SK-N-SH treated with all-trans-retinoic acid at 6 μM for 48 hours (cell line): ENCODE measurements around the gene GRAP2.

ENCODE experiments used
- ARNTL ChIP-seq: fragments of 450-650 bp; formaldehyde crosslinking; IDR thresholded peaks from 2 replicates; pipeline ENCODE4 v1.5.0; 2020; ENCODE audit warnings: low read depth, mild to moderate bottlenecking, moderate library complexity, borderline replicate concordance
- CREB5 ChIP-seq: fragments of 250-450 bp; sonication (Bioruptor Pico); IDR thresholded peaks from 2 replicates; pipeline ENCODE4 v1.5.1; 2020; ENCODE audit warnings: low read depth, mild to moderate bottlenecking, moderate library complexity
- GLIS3 ChIP-seq: fragments of 250-450 bp; sonication (Bioruptor Pico); IDR thresholded peaks from 2 replicates; pipeline ENCODE4 v1.5.0; 2020; ENCODE audit warnings: mild to moderate bottlenecking, moderate library complexity
- PATZ1 ChIP-seq: fragments of 250-450 bp; sonication (Bioruptor Pico); IDR thresholded peaks from 2 replicates; pipeline ENCODE4 v1.8.0; 2020; ENCODE audit warnings: mild to moderate bottlenecking, moderate library complexity, borderline replicate concordance
- POU6F1 ChIP-seq: fragments of 250-450 bp; sonication (Bioruptor Pico); IDR thresholded peaks from 2 replicates; pipeline ENCODE4 v1.8.0; 2021; ENCODE audit warnings: low read depth, mild to moderate bottlenecking, moderate library complexity, borderline replicate concordance
- RARB ChIP-seq: fragments of 250-450 bp; sonication (Bioruptor Pico); IDR thresholded peaks from 2 replicates; pipeline ENCODE4 v1.8.0; 2021; ENCODE audit warnings: mild to moderate bottlenecking, moderate library complexity
- ZFP3 ChIP-seq: fragments of 250-450 bp; sonication (Bioruptor Pico); IDR thresholded peaks from 2 replicates; pipeline ENCODE4 v1.5.0; 2020; ENCODE audit warnings: mild to moderate bottlenecking, moderate library complexity
- ZNF565 ChIP-seq: fragments of 450-650 bp; formaldehyde crosslinking; conservative IDR thresholded peaks from 2 replicates; pipeline ENCODE4 v1.5.0; 2020; ENCODE audit warnings: low read depth, mild to moderate bottlenecking, moderate library complexity

GRCh38 chr22:39895682-39896081 lies 5.2 kb upstream of the GRAP2 start:
- TF ChIP-seq PATZ1 (CRISPR knock-in tag) (no peak), GLIS3 (CRISPR knock-in tag) (no peak), CREB5 (CRISPR knock-in tag) (no peak), ZNF565 (CRISPR knock-in tag) (no peak), POU6F1 (CRISPR knock-in tag) (no peak), ZFP3 (no peak), RARB (CRISPR knock-in tag) (no peak), ARNTL (no peak)
